ENCODE measurements around the gene MSRB3.

DNA sequence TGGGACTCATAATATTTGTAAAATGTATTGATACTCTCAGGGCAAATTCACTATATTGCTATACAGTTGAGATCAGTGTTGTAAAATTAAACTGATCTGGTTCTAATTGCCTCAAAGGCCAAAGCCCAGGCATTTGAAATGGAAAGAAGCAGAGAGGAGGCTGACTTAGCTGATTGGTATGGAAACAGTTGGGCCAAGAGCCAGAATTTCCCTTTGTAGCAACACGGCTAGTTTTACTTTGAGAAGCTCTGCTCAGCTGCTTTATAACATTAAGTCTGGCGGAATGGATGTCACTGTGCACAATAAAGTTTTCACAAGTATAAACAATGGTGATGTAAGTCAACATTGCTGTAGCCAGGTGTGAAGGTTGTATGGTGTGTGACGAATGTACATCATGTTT is 186.4 kb downstream of the MSRB3 start:
- TF ChIP-seq, protein P1, sequence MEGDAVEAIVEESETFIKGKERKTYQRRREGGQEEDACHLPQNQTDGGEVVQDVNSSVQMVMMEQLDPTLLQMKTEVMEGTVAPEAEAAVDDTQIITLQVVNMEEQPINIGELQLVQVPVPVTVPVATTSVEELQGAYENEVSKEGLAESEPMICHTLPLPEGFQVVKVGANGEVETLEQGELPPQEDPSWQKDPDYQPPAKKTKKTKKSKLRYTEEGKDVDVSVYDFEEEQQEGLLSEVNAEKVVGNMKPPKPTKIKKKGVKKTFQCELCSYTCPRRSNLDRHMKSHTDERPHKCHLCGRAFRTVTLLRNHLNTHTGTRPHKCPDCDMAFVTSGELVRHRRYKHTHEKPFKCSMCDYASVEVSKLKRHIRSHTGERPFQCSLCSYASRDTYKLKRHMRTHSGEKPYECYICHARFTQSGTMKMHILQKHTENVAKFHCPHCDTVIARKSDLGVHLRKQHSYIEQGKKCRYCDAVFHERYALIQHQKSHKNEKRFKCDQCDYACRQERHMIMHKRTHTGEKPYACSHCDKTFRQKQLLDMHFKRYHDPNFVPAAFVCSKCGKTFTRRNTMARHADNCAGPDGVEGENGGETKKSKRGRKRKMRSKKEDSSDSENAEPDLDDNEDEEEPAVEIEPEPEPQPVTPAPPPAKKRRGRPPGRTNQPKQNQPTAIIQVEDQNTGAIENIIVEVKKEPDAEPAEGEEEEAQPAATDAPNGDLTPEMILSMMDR (IDR thresholded peaks at IDR 0.05): no peak
- no peak for TF ChIP-seq EZH2 (IDR thresholded peaks at IDR 0.05; ENCODE audit: borderline replicate concordance, insufficient read depth, low read depth, low read length, poor library complexity, severe bottlenecking)

Data from B cell (primary cell).